Lower lobe of right lung (tissue), 2 donors: ENCODE results near the gene ATXN1. TPM values are rescaled to one million over a fixed set of nuclear protein-coding genes. Genes with fewer than 3 reads are reported as not detected.
"Not testable (repeated sequence)": the region's sequence is repeated elsewhere in the genome, so short reads cannot be mapped to it uniquely, and the experiment has no call there.

ENCODE experiments used
- ATAC-seq, 2 donors: fragments of 200-7000 bp; cut with Tn5 transposase; one replicate each; pipeline ENCODE4 v1.9.1; 2020 to 2022; ENCODE audit warnings: mild to moderate bottlenecking in 2 of 2, moderate library complexity in 2 of 2
- DNase-seq: peaks from one replicate; pipeline ENCODE4 v3.0.0-alpha.2; 2020
- H3K27ac ChIP-seq: fragments of 200-600 bp; one replicate; pipeline ENCODE4 v1.8.0; 2022
- H3K27me3 ChIP-seq: fragments of 200-600 bp; one replicate; pipeline ENCODE4 v1.8.0; 2022; ENCODE audit warnings: low read depth
- H3K36me3 ChIP-seq: fragments of 200-600 bp; one replicate; pipeline ENCODE4 v1.8.0; 2022; ENCODE audit warnings: mild to moderate bottlenecking
- H3K4me1 ChIP-seq: fragments of 200-600 bp; one replicate; pipeline ENCODE4 v1.8.0; 2022
- H3K4me3 ChIP-seq: fragments of 200-600 bp; one replicate; pipeline ENCODE4 v1.8.0; 2022; ENCODE audit warnings: mild to moderate bottlenecking
- H3K9me3 ChIP-seq: fragments of 200-600 bp; one replicate; pipeline ENCODE4 v1.8.0; 2022
- intact Hi-C: fragments of 100-400 bp; cut with DNase I; formaldehyde crosslinking; loops from one replicate; pipeline ENCODE4 v1.11.0; 2022
- total RNA-seq: library from RNA; stranded (reverse); fragmentation: NEBNext Ultra II Directional; extraction: Animal tissue kit (Norgen Biotek cat#: 25700); gene quantifications from one replicate; pipeline ENCODE4 v1.2.1, GENCODE V29; 2021
- TF ChIP-seq, protein P1 (sequence below): fragments of 200-600 bp; IDR thresholded peaks from one replicate; pipeline ENCODE4 v1.8.0; 2022; ENCODE audit warnings: antibody characterized with exemption, mild to moderate bottlenecking
- donor health status: DM: no; HTN: yes; CAD: no; lungs with severe emphysema.

Gene ATXN1
- total RNA-seq, 1 donor from 2014 or later, result 75.9 TPM

DNA sequence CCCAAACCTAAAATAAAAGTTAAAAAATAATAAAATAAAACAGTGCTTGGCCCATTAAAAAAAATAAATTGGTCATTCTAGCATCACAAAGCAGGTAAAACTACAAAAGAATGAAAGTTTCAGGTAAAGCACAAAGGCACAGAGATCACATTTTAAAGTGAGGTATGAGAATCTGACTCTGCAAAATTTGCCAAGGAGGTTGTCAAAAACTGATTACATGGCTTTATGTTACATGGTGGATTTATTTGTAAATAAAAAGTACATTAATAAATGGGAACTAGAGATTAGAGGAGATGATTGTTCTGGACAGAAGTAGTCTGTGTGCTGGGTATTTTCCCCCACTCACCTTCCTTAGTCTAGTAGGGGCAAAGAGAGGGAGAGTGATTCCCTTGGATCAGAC, 24.2 kb upstream of the ATXN1 start:
- Histone ChIP-seq H3K4me3 (no peak overlapping the region), H3K27ac (no peak overlapping the region), H3K9me3 (no peaks in the 10 kb centered on the region), H3K27me3 (no peaks in the 10 kb centered on the region), H3K36me3 (no peaks in the 10 kb centered on the region), H3K4me1 (no peaks in the 10 kb centered on the region)
- TF ChIP-seq, protein P1, sequence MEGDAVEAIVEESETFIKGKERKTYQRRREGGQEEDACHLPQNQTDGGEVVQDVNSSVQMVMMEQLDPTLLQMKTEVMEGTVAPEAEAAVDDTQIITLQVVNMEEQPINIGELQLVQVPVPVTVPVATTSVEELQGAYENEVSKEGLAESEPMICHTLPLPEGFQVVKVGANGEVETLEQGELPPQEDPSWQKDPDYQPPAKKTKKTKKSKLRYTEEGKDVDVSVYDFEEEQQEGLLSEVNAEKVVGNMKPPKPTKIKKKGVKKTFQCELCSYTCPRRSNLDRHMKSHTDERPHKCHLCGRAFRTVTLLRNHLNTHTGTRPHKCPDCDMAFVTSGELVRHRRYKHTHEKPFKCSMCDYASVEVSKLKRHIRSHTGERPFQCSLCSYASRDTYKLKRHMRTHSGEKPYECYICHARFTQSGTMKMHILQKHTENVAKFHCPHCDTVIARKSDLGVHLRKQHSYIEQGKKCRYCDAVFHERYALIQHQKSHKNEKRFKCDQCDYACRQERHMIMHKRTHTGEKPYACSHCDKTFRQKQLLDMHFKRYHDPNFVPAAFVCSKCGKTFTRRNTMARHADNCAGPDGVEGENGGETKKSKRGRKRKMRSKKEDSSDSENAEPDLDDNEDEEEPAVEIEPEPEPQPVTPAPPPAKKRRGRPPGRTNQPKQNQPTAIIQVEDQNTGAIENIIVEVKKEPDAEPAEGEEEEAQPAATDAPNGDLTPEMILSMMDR, result no peak
- intact Hi-C loops, result no loop called here
- no peak for DNase-seq
- no peak for ATAC-seq

DNA sequence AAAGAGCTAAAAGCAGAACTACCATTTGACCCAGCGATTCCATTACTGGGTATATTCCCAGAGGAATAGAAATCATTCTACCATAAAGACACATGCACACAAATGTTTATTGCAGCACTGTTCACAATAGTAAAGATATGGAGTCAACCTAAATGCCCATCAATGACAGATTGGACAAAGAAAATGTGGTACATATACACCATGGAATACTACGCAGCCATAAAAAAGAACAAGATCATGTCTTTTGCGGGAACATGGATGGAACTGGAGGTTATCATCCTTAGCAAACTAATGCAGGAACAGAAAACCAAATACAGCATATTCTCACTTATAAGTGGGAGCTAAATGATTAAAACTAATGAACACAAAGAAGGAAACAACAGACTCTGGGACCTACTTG, 23.7 kb upstream of the ATXN1 start:
- H3K9me3 ChIP-seq, H3K27me3 ChIP-seq, H3K36me3 ChIP-seq, DNase-seq, H3K27ac ChIP-seq, H3K4me1 ChIP-seq, intact Hi-C loops, ATAC-seq, H3K4me3 ChIP-seq: not testable (repeated sequence)

DNA sequence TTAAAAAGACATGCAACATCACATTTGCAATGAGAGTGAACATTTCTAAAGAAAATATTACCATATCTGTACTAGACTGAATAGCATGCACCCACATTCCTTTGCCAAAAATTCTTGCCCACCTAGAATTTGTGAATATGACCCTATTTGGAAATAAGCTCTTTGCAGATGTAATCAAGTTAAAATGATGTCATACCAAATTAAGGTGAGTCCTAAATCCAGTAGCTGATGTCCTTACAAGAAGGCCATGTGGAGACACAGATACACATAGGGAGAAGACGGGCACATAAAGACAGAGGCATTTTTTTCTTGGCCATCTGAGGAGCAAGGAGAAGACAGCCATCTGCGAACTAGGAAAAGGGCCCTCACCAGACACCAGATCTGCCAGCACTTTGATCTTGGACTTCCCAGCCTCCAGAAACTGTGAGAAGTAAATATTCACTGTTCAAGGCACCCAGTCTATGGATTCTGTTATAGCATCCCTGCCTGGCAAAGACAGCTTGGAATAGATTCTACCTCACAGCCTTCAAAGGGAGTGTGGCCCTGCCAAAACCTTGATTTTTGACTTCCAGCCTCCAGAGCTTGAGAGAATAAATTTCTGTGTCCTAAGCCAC, 22.8 kb upstream of the ATXN1 start:
- H3K27me3 ChIP-seq, result no peaks in the 10 kb centered on the region

DNA sequence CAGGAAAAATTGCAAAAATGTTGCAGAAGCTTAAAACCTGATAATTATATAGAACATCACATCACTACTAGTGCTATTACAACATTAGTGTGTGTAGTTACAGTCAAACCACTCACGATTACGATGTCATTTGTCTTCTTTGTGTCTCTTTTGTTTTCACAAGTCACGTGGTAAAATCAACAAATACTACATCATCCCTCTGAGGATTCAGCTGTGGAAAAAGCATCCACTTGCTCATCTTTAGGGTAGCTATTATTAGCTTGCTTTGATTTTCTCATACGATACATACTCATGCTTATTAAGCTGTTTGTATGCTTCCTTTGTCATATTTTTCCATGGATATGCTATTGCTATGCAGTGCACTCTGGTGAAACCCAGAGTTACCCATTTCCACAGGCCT, 22.2 kb upstream of the ATXN1 start:
- TF ChIP-seq, protein P1, result no peak
- H3K27ac ChIP-seq, result no peak overlapping the region
- H3K36me3 ChIP-seq, result no peaks in the 10 kb centered on the region
- H3K9me3 ChIP-seq, result no peaks in the 10 kb centered on the region
- H3K4me1 ChIP-seq, result no peaks in the 10 kb centered on the region
- no peaks in the 10 kb centered on the region for H3K27me3 ChIP-seq
- DNase-seq, result no peak
- H3K4me3 ChIP-seq, result no peak overlapping the region
- intact Hi-C loops, result no loop called here
- ATAC-seq, result no peak

More for the DNA sequence above, 22.8 kb upstream of the ATXN1 start:
- TF ChIP-seq, protein P1, result no peak
- no peaks in the 10 kb centered on the region for H3K4me1 ChIP-seq
- H3K4me3 ChIP-seq, result no peak overlapping the region
- intact Hi-C loops, result no loop called here
- H3K27ac ChIP-seq, result no peak overlapping the region
- no peaks in the 10 kb centered on the region for H3K36me3 ChIP-seq
- no peak for DNase-seq
- H3K9me3 ChIP-seq, result no peaks in the 10 kb centered on the region
- no peak for ATAC-seq

- Histone ChIP-seq H3K36me3 (no peaks in the 10 kb centered on the region), H3K9me3 (no peaks in the 10 kb centered on the region), H3K27me3 (no peaks in the 10 kb centered on the region), H3K4me1 (no peaks in the 10 kb centered on the region), H3K27ac (no peak overlapping the region), H3K4me3 (no peak overlapping the region)
- TF ChIP-seq, protein P1, result no peak
- intact Hi-C loops, result no loop called here
- DNase-seq (no peak), ATAC-seq (no peak)
Measured at GRCh38 chr6:16782278-16782677, 21.0 kb upstream of the ATXN1 start.

GRCh38 chr6:16781348-16782169, 20.3 kb upstream of the ATXN1 start:
- H3K27me3 ChIP-seq, result no peaks in the 10 kb centered on the region
- TF ChIP-seq, protein P1, result no peak
- H3K9me3 ChIP-seq, result no peaks in the 10 kb centered on the region
- no peak overlapping the region for H3K27ac ChIP-seq
- H3K4me3 ChIP-seq, result no peak overlapping the region
- H3K4me1 ChIP-seq, result no peaks in the 10 kb centered on the region
- intact Hi-C loops, result no loop called here
- ATAC-seq (no peak), DNase-seq (no peak)
- H3K36me3 ChIP-seq, result no peaks in the 10 kb centered on the region
